Measurements from ENCODE around the gene HOXC10.

DNA sequence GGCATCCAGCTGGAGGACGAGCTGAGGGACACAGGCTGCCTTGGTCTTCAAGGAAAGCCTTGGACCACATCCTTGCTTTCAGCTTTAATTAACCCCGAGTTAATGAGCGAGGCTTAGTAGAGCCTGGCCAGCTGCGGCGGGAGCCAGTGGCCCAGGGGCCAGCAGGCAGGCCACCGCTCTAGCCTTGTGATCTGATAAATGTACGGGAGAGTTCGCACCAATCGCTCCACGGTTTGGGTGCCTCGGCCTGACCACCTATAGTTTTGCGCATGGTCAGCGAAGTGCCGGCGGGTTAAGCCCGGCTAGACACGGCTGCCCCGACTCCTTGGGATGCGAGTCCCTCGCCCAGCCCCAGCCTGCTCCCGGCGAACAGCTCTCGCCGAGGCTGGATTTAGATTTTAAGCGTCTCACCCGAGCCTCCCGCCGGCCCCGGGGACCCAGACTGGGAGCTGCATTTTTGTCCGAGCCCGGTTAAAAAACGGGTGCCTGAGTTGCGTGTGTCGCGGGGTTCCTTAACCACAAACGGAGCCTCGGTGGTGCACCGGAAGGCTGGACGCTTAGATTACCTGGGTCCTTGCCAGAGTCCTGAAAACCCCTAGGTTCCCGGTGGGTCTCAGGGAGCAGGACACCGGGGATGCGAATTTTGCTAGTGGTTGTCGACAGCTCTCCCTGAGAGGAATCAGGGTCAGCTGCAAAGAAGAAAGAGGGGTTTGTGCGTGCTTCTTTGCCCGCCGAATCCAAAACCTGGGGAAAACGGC is 33.2 kb upstream of the HOXC10 start:
- TF ChIP-seq POLR2A (IDR thresholded peaks at IDR 0.05) = no peak
- TF ChIP-seq CTCF (IDR thresholded peaks at IDR 0.05) = no peak
- TF ChIP-seq POLR2AphosphoS5 (IDR thresholded peaks at IDR 0.05) = no peak
- no peak for TF ChIP-seq EP300 (IDR thresholded peaks at IDR 0.05)
